HG03066 (cell line): ENCODE results near the gene MBD5.

ENCODE experiments used
- ATAC-seq: cut with Tn5 transposase; IDR thresholded peaks from one replicate; pipeline ENCODE4 v1.9.1; 2021; ENCODE audit warnings: low read depth; ENCODE audit not compliant: unreplicated experiment

Gene MBD5

DNA sequence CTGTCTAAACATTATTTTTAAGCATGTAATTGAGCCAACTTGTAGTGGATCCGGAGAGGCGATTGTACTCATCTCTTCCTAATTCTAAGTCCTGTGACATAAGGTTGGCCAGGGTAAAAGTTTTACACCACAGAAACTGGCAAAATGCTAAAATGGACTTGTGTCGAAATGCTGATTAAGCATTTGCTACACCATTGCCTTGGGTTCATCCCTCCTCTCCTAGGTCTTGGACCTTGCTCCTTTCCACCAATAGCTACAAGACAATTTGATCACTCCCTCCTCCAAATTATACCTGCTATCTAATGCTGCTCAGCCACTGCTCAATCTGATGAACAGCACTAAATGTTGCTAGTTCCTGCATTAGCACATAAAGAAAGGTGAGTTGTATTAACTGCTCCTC, 491.0 kb downstream of the MBD5 start:
- no peak for ATAC-seq

DNA sequence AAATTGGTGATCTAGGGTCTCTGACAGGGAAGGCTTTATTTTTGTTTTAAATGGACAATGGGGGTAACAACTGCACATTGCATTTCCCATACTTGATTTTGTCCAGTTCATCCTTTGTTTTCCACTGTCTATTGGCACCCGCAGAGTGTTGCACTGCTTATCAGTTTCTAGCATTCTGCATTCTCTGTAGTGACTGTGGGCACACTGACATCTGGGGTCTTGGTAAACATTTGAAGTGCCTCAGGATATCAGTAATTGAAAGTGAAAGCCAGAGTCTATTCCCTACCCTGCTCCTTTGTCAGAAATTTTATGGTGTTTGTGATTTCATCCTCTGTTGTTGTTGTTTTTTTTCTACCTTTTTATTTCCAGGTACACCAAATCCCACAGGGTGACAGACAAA, 491.6 kb downstream of the MBD5 start:
- no peak for ATAC-seq

DNA sequence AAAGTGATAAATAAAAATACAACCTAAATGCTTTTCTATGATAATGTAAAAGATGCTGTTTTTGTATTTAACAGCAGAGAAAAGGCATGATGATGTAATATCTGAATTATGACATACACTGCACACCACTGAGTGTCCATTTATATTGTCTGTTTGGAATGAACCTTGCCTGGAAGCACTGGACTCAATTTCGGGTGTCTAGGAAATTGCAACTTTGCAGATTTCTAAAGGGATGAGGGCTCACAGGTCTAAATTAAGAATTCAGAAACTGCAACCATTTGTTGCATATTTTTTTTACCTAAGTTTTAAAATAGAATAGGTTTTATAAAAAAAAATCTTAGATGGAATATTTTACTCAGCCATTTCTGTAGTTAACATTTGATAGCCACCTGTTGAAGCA, 492.5 kb downstream of the MBD5 start:
- ATAC-seq: no peak

DNA sequence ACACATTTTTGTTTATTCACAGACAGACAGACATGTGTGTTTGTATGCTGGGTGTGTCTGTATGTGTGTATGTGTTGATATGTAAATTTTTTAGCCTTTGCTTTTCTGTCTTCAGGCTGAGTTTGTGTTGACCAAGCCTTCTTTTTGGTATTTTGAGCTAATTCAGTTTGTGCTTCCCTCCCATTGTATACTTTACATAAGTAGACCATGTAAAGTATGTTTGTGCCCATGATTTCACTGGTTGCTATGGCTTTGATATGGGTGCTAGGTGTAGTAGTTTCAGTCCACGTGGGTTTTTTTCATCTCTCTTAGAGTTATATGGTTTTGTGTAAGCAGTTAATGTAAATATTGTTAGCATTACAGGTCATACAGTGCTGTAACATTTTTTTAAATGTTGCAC, 494.2 kb downstream of the MBD5 start:
- ATAC-seq: no peak

DNA sequence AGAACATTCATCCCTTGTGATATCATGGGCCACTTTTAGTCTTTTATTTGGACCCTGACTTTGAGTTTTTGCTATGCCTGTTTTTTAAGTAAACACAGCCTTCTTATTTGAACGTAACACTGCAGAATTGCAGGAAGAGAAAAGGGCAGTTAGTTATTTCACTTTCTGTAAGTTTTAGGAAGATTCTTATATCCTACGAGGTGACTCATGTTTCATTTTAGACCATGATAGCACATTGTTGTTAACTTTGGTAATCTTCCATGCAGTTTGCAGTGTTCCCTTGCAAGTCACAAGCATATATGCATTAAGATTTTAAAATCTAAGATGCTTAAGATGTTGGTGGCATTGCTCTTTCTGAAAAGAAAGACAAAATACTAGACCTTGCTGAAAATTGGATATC, 495.1 kb downstream of the MBD5 start:
- no peak for ATAC-seq

DNA sequence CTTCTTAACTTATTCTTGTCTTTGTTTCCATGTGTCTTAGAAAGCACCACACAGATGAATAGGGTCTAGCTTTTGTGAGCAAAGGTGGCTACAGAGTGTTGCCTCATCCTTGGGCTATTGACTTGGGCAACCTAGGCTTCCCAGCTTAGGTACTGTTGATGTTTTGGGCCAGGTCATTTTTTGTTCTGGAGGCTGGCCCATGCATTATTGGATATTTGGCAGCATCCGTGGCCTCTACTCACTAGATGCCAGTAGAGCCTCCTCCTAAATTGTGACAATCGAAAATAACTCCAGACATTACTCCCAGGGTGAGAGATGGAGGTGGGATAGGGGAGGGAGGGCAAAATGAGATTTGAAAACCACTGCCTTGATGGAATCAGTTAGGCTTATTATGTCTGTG, 496.4 kb downstream of the MBD5 start:
- no peak for ATAC-seq

DNA sequence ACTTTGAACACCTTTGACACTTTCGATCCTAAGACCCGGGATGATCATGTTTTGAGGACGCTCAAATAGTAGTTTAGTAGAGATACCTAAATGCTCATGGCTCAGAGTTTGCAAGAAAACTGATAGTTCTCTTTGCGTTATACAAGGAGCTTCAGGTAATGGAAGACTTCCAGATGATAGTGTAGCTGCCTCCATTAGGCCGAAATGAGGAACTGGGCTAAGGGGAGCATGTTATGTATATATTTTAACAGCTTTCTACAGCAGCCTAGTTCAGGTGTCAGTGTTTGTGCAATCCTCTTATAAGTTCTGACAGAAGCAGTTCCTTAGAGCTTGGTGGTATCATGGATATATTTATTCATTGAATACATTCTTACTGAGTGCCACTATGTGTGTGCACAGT, 496.9 kb downstream of the MBD5 start:
- no peak for ATAC-seq

DNA sequence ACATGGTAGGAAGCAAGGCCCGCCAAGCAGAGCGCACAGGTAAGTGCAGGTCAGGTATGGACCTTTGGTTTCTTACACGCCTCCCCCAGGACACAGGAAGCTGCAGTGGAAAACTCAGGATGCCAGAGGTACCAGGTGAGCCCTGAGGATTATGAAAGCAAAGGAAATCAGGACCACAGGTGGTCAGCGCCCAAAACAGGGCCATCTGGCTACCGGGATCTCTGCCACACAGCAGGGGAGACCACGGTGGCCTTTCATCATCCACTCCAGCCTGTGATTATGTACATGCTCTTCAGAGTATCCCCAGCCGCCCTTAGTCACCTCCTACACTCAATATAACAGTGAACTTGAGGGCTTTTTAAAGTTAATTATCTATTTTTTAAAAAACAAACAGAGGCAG, 498.1 kb downstream of the MBD5 start:
- ATAC-seq: no peak

DNA sequence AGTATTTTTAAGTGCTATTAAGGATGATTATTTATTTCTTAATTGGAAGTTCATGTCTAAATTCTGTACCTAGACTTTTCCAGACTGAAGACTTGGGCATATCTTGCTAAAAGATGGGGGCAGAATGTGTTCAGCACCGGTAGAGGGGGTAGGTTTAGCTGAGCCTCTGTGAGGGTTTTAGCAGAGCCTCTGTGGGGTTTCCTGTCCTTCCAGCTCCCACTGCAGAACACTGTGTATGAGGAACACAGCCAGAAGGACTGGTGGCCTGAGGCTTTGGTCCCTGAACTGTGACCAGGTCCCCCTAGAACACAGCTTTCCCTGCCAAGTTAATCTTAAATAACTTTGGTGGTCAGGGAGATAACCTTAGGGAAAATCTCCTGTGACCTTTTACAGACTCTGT, 500.3 kb downstream of the MBD5 start:
- ATAC-seq: no peak

DNA sequence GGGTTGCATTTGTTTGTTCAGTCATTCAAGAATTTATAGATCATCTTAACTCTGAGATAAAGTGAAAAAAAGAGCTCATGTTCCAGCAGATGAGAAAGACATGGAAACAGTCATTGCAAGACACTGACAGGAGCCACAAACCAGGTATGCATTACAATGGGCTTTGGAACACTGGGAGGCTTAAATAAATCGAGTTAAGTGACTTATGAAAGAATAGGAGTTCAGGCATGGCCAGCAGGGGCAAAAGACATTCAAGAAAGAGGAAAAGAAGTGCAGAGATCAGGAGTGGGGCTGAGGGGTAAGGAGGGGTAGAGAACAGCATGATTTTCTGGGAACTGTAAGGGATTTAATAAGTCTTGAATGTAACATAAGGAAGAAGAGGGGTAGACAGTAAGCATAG, 502.4 kb downstream of the MBD5 start:
- ATAC-seq: no peak

DNA sequence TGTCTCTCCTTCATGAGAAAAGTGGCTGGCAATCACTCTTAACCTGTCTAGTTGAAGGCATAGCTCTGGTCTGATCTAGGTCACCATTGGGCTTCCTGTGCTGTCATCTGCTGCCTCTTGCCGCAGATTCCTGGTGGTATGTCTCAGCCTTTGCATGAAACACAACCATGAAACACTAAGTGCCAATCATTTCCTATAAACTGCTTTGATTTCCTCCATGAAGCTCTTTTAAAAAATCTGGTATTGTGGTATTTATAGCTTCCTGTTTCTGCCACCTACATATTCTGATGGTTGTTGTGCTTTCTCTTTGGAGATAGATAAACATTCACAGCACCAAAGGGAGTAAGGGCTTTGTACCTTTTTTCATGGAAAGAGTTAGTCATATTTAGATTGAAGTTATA, 503.6 kb downstream of the MBD5 start:
- no peak for ATAC-seq

DNA sequence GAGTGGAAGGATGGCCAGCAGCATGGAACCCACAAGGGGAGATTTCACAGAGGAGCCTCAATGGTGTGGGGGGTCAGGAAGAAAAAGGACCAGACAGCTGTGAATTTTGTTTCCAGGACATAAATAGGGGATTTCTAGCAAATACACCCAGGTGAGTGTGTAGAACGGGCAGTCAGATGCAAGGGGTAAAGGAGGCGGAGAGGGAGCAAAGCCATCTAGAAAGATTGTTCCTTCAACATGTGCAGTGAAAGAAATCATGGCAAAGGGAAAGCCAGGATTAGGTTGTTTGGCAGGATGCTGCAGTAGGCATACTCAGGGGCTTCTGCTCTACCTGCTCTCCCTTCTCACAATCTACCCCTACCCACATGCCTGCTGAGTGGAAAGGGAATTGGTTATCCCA, 504.2 kb downstream of the MBD5 start:
- no peak for ATAC-seq

DNA sequence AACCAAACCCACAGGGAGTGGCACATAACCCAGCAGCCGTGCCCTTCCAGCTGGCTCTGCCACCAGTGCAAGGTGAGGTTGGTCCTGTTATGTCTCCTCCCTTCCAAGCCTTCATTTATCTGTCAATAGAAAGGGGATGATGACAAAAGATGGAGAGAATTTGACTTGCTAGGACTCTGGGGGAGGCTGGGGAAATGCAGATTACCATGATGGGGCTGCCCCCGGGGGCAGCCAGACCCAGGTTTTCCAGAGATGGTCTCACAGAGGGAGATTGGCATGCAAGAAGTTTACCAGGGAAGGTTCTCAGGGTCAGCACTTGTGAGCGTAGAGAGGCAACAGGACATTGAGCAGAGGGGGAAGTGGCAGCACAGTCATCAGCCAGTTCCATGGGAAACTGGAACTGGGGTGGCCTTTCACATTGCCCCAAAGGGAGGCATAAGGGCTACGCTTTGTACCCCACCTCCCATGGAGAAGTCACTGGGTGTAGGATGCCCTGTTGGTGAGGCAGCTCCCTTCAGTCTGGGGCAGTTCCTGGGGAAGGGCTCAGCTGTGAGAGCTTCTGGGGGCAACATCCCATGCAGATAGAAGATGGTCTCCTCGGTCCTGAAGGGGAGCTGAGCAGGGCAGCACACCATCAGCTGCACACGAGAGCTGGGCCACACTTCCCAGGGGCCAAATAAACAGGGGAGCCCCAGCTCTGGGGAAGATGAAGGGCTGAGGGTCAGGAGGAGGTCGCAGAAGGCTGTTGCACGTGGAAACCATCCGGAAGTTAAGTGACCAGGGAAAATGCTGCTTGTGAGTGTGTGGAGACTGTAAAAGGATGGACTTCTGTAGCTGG, 505.8 kb downstream of the MBD5 start:
- no peak for ATAC-seq

DNA sequence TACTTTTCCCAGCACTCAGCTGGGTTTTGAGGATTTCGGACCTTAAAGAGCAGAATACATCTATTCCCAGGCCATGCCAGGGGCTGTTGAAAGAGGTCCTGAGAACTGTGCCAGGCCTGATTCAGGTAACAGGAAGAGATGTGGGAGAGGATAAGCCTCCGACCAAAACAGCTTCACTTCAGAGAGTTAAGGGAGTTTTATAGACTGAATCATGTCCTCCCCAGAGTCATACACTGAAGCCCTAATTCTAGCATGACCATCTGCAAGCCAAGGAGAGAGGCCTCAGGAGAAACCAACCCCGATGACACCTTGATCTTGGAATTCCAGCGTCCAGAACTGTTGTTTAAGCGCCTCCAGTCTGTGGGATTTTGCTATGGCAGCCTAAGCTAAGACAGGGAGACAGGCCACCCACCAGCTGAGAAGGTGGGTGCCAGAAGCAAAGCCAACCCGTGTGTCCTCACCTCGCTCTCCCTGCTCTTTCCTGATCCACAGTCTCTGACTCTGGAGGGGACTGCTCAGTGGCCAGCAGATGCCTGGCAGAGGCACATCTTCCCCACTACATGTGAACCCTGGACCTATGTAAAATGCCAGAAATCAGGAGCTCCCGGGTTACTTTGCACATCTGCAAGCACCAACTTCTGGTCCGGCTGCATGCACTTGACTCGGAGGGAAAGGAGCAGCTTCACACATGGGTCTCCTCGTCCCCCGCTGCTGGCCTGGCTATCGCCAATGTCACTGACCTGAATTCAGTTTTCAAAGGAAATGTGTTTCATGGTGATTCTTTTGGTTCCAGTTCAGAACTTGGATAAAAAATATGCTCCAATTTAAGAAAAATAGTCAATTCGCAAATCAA, 506.8 kb downstream of the MBD5 start:
- no peak for ATAC-seq

DNA sequence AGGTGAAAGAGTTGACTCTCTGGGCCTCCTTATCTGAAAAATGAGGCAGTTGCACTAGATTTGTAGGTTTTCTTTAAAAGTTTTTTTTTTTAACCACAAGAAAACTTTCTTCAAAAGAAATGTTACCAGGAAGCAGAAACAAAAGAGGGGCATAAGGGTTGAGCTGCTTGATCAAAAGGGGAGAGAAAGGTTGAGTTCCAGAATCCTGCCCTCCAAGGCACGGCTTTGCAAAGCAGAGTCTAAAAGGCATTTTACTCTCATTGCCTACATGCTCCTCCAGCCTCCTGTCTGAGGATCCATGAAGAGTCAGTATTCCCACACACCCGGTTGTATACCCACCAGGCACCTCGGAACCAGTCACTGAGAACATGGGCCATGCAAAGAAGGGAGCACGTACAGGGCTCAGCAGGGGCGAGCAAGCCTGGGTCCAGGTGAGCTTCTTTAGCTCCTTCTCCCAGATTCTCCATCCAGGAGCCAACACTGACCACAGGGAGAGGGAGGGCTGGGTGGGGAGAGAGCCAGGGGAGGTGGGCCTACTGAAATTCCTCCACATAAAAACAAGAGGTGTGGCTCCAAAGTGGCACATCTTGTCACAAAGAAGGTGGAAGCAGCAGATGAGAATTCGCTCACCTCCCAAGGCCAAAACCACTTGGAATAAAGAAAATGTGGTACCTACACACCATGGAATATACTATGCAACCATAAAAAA, 507.6 kb downstream of the MBD5 start:
- ATAC-seq: no peak

DNA sequence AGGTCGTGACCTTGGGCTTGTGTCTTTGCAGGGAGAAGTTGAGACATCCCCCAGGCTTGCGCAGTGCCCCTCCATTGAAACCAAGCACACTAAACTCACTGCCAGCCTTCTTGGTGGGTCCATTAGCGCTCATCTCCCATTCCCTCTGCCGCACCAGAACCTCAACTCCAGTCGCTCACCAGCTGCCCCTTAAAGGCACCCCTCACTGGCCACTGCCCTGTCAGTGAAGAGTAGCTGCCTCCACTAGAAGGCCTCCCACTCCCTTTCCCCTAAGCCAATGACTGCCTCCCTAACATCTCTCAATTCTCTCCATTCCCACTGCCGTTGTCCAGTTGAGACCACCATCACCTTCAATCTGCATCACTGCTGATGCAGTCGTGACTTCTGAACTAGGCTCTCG, 508.9 kb downstream of the MBD5 start:
- no peak for ATAC-seq

DNA sequence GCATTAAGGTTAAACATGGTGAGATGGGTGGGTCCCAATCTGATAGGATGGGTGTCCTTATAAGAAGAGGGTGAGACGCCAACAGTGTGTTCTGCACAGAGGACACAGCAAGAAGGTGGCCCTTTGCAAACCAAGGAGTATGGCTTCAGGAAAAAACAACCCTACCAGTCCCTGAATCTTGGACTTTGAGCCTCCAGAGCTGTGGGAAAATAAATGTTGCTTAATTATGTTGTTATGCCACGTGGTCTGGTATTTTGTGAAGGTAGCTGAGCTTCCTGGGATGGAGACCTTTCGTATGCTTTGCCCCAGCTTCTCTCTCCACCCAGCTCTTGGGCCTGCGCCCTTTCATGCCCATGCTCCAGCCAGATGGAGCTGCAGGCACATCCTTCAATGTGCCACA, 509.5 kb downstream of the MBD5 start:
- no peak for ATAC-seq

DNA sequence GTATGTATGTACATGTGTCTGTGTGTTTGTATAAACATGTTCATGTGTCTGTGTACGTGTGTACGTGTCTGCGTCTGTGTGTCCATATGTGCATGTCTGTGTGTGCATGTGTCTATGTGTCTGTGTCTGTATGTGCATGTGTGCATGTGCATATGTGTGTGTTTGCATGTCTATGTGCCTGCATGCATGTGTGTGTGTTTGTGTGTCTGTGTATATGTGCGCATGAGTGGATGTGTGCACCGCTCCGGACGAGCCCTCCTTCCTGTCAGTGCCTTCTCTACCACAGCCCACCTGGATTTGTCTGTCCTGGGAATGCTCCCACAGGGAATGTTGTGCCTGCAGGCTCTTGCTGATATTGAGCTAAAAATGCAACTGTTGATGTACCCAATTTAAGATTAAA, 510.3 kb downstream of the MBD5 start:
- no peak for ATAC-seq

DNA sequence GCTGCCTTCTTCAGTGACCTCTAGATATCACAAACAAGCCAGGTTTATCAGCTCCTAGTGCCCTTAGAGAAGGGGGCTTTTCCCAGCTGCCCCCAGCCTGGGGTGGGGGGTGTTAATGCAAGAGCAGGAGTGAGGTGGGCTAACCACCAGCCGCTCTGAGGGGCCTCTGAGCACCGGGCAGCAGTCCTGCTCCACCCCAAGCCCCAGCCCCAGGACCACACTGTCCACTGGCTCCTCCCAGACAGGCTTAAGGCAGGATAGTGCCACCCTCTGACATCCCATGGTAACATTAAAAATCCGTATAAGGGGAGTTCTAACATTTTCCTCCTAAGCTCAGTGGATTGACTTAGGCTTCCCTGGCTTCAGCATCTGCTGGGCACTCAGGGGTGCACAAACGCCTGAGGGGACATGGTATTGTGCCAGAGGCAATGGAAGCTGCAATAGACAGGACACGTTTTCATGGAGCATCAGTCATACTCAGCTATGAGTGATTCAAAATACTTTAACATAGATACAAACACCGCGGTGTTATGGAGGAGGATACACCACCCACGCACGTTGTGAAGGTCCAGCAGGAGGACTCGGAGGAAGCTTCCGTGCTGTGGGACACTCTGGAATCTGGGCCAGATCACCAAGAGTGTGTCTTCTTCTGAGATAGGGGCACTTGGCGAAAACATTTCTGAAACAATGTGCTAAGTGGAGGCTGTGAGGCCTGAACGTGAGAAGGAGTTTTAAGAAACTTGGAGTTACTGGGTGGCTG, 511.0 kb downstream of the MBD5 start:
- no peak for ATAC-seq

DNA sequence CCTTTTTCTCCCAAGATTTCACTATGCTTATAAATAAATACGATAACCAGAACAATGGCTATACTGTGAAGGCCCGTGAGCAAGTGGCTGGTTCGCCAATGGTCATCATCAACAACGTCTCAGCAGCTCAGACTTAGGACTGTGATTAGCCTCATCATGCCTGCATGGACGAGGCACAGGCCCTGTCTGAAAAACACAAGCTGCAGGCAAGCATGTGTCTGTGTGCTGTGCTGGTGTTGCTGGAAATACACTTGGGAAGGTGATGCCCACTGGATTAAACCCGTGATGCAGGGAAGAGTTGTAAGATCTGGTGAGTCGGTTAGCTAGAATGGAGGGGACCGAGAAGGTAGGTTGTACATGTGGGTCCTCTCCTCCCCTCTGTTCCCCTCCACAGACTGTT, 512.1 kb downstream of the MBD5 start:
- ATAC-seq: no peak

DNA sequence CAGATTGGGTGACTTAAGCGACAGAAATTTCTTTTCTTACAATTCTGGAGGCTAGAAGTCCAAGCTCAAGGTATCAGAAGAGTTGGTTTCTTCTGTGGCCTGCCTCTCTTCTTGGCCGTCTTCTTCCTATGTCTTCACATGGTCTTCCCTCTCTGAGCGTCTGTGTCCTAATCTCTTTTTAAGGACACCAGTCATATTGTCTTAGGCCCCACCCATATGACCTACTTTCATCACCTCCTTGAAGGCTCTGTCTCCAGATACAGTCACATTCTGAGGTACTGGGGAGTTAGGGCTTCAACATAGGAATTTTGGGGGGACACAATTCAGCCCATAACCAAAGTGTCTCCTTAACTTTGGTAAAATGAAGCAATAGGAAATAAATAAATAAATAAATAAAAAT, 512.8 kb downstream of the MBD5 start:
- ATAC-seq: no peak
